B cell (primary cell): ENCODE measurements around the gene MSL1. TPM values are rescaled to one million over a fixed set of nuclear protein-coding genes. Genes with fewer than 3 reads are reported as not detected.

Experiments used
- ATAC-seq: fragments of 200-7000 bp; cut with Tn5 transposase; one replicate; pipeline ENCODE4 v1.10.0; 2021; ENCODE audit warnings: low read depth, mild to moderate bottlenecking, moderate number of reproducible peaks, moderate library complexity
- CTCF ChIA-PET: fragments of 350-600 bp; sonication (Branson Sonifier 250); formaldehyde crosslinking; loops from one replicate; lab custom pipeline; 2021; ENCODE audit warnings: antibody characterized with exemption, inconsistent platforms; lab: Charles Lee
- POLR2A ChIA-PET: fragments of 350-600 bp; sonication (Branson Sonifier 250); formaldehyde crosslinking; loops from one replicate; lab custom pipeline; 2021; ENCODE audit warnings: antibody characterized with exemption; lab: Charles Lee
- DNase-seq: peaks from one replicate; pipeline ENCODE4 v3.0.0; 2013
- H2AFZ ChIP-seq: 2 replicates; pipeline ENCODE4 v1.6.1; 2012; ENCODE audit warnings: mild to moderate bottlenecking, low read depth, low read length; ENCODE audit not compliant: insufficient read depth, poor library complexity, severe bottlenecking
- H3K27ac ChIP-seq, 2 donors: 1 replicate in 1 of 2; 2 replicates in 1 of 2; pipeline ENCODE4 v1.5.1; 2012 to 2013; ENCODE audit warnings: low read length in 2 of 2, mild to moderate bottlenecking in 2 of 2, moderate library complexity in 1 of 2
- H3K27me3 ChIP-seq, 4 experiments: fragments of 200-600 bp in 1 of 4; sonication (generic) in 1 of 4; replicated peaks in 1 of 4; 1 replicate in 2 of 4; 2 replicates in 2 of 4; pipeline versions ENCODE4 v1.6.1 to v1.7.0; 2013 to 2016; ENCODE audit warnings: low read length in 3 of 4, mild to moderate bottlenecking in 2 of 4, mixed read lengths in 1 of 4, moderate library complexity in 1 of 4; ENCODE audit not compliant: insufficient read depth in 4 of 4, control insufficient read depth in 3 of 4; ENCODE audit errors: control extremely low read depth in 1 of 4
- H3K36me3 ChIP-seq, 2 experiments: replicated peaks in 1 of 2; 1 replicate in 1 of 2; 2 replicates in 1 of 2; pipeline versions ENCODE4 v1.6.1 to v1.7.1; 2013; ENCODE audit warnings: low read length in 1 of 2; ENCODE audit not compliant: insufficient read depth in 2 of 2, control insufficient read depth in 1 of 2; ENCODE audit errors: control extremely low read depth in 1 of 2, extremely low read depth in 1 of 2
- H3K4me1 ChIP-seq, 2 donors: fragments of 200-600 bp in 1 of 2; sonication (generic) in 1 of 2; 1 replicate in 1 of 2; 2 replicates in 1 of 2; pipeline versions ENCODE4 v1.5.1 to v1.6.1; 2013 to 2017; ENCODE audit warnings: low read length in 2 of 2; ENCODE audit not compliant: control insufficient read depth in 2 of 2, insufficient read depth in 2 of 2
- H3K4me2 ChIP-seq: replicated peaks from 2 replicates; pipeline ENCODE3; 2012; ENCODE audit warnings: mild to moderate bottlenecking, low read depth, low read length; ENCODE audit not compliant: poor library complexity, severe bottlenecking
- H3K4me3 ChIP-seq, 5 experiments: fragments of 200-600 bp in 1 of 5; sonication (generic) in 1 of 5; 1 replicate in 3 of 5; 2 replicates in 2 of 5; pipeline versions ENCODE4 v1.5.1 to v1.7.0; 2011 to 2016; ENCODE audit warnings: low read length in 4 of 5, mild to moderate bottlenecking in 4 of 5, low read depth in 2 of 5, control low read depth in 1 of 5, moderate library complexity in 1 of 5; ENCODE audit not compliant: insufficient read depth in 1 of 5; ENCODE audit errors: control extremely low read depth in 1 of 5, extremely low read depth in 1 of 5
- H3K79me2 ChIP-seq: fragments of 200-600 bp; sonication (generic); one replicate; pipeline ENCODE4 v1.6.0; 2016; ENCODE audit warnings: low read length; ENCODE audit not compliant: control insufficient read depth, insufficient read depth
- H3K9ac ChIP-seq: fragments of 200-600 bp; sonication (generic); 2 replicates; pipeline ENCODE4 v1.6.1; 2017; ENCODE audit warnings: mild to moderate bottlenecking, low read length, moderate library complexity
- H3K9me3 ChIP-seq, 3 donors: one replicate each; pipeline versions ENCODE4 v1.6.1 to v1.7.1; 2013; ENCODE audit warnings: low read length in 2 of 3; ENCODE audit not compliant: control insufficient read depth in 2 of 3, insufficient read depth in 1 of 3; ENCODE audit errors: control extremely low read depth in 1 of 3
- H4K20me1 ChIP-seq: 2 replicates; pipeline ENCODE4 v1.6.0; 2012; ENCODE audit warnings: mild to moderate bottlenecking, low read length; ENCODE audit not compliant: insufficient read depth, control insufficient read depth, poor library complexity, severe bottlenecking
- H3K27ac Mint-ChIP-seq: one replicate; pipeline ENCODE4 v1.8.0; 2021; ENCODE audit warnings: mixed read lengths
- H3K27me3 Mint-ChIP-seq: one replicate; pipeline ENCODE4 v1.8.0; 2021; ENCODE audit warnings: mixed read lengths
- H3K4me1 Mint-ChIP-seq: one replicate; pipeline ENCODE4 v1.8.0; 2021; ENCODE audit warnings: mixed read lengths
- H3K4me3 Mint-ChIP-seq: one replicate; pipeline ENCODE4 v1.8.0; 2021; ENCODE audit warnings: mixed read lengths
- H3K9me3 Mint-ChIP-seq: one replicate; pipeline ENCODE4 v1.8.0; 2022; ENCODE audit warnings: mixed read lengths; ENCODE audit not compliant: insufficient read depth
- CTCF ChIP-seq: fragments of 200-600 bp; IDR thresholded peaks from one replicate; pipeline ENCODE4 v1.8.0; 2022; ENCODE audit warnings: antibody characterized with exemption, mild to moderate bottlenecking
- EZH2 ChIP-seq: IDR thresholded peaks from 2 replicates; pipeline ENCODE4 v1.6.1; 2012; ENCODE audit warnings: borderline replicate concordance, low read depth, mild to moderate bottlenecking, moderate library complexity, low read length; ENCODE audit not compliant: insufficient read depth, poor library complexity, severe bottlenecking
- WGBS: methylation state at CpG from one replicate; pipeline ENCODE4 v1.1.5; 2013; ENCODE audit warnings: missing lambda C conversion rate; ENCODE audit not compliant: insufficient coverage; 5-methylcytosine and 5-hydroxymethylcytosine counted together
- intact Hi-C: fragments of 100-400 bp; cut with micrococcal nuclease; formaldehyde crosslinking; loops from one replicate; pipeline ENCODE4 v1.10.0; 2022
- polyA minus RNA-seq: library from RNA; depleted of rRNA, polyadenylated mRNA; stranded (reverse); fragments of >200 nt; gene quantifications from 2 replicates; pipeline ENCODE4 v1.2.3, GENCODE V29; 2012
- polyA plus RNA-seq: library from polyadenylated mRNA; depleted of rRNA; stranded (reverse); fragments of >200 nt; gene quantifications from 2 replicates; pipeline ENCODE4 v1.2.3, GENCODE V29; 2012
- total RNA-seq, 2 donors: library from RNA; stranded (reverse); fragments of 120-200 nt in 1 of 2; gene quantifications; 1 replicate in 1 of 2; 2 replicates in 1 of 2; pipeline versions ENCODE4 v1.2.3 to v1.2.4, GENCODE V29; 2013 to 2022

The MSL1 gene
- total RNA-seq (125 and 129 TPM in 2 replicates), polyA plus RNA-seq (69.8 and 80.1 TPM in 2 replicates), polyA minus RNA-seq (43.8 and 62.5 TPM in 2 replicates)
- 112 TPM for total RNA-seq (2013)

GRCh38 chr17:40121181-40122135, at the start of gene MSL1:
TSS of gene MSL1 (plus strand) at chr17:40121971. CDS start at chr17:40122613, 642 bp downstream.
- TF ChIP-seq CTCF: no peak
- TF ChIP-seq EZH2: no peak
- 1% methylated on average over 53 of the region's 82 CpGs for WGBS
- no peaks in the 10 kb centered on the region for H3K9me3 ChIP-seq
- Mint-ChIP-seq H3K4me1 (peaks cover 32% of the 10 kb centered on the region), H3K27ac (peak within 1 kb of the TSS; percentile 82), H3K4me3 (peak within 1 kb of the TSS; percentile 86), H3K9me3 (no peaks in the 10 kb centered on the region), H3K27me3 (no peaks in the 10 kb centered on the region)
- peak within 1 kb of the TSS; percentile 99 for H3K4me2 ChIP-seq
- peaks cover 4% of the 10 kb centered on the region for H4K20me1 ChIP-seq
- peak within 1 kb of the TSS; percentile 55 to 79 for H3K27ac ChIP-seq
- H2AFZ ChIP-seq: peak within 1 kb of the TSS; percentile 94
- ATAC-seq (peak; percentile 71), DNase-seq (peak; percentile 90)
- POLR2A ChIA-PET: interaction anchor here (0.6 to 3.5 kb wide), 6 partner anchors 8 to 445 kb away, joined by 4 to 56 read pairs (median 10); partner anchors contain the start of genes CASC3 and NR1D1
- peaks cover 21 to 23% of the 10 kb centered on the region in 2 donors for H3K4me1 ChIP-seq
- H3K36me3 ChIP-seq: no peaks in the 10 kb centered on the region
- H3K27me3 ChIP-seq: no peaks in the 10 kb centered on the region
- CTCF ChIA-PET: interaction anchor here (0.7 to 5.1 kb wide), 7 partner anchors 9 to 97 kb away, joined by 3 to 70 read pairs (median 6); partner anchors contain the start of gene CASC3
- peak within 1 kb of the TSS; percentile 69 for H3K9ac ChIP-seq
- intact Hi-C loops: loop anchor here (1.0 kb wide), 2 partner anchors 8 to 19 kb away; partner anchors contain the start of gene CASC3
- H3K4me3 ChIP-seq: peak within 1 kb of the TSS; percentile 50 to 81 (median 77)
- peaks cover 36% of the 10 kb centered on the region for H3K79me2 ChIP-seq
